ENCODE results near the gene RECQL5.

Gene RECQL5

GRCh38 chr17:75662511-75662910, 4.4 kb downstream of the RECQL5 start:
- Mint-ChIP-seq H3K9me3 (no peaks in the 10 kb centered on the region), H3K36me3 (ENCODE audit: low read depth) (peaks cover 10% of the 10 kb centered on the region), H3K27me3 (ENCODE audit: low read depth) (no peaks in the 10 kb centered on the region), H3K4me1 (peaks cover 5% of the 10 kb centered on the region), H3K4me3 (no peak overlapping the region), H3K27ac (no peak overlapping the region)
- no peak for TF ChIP-seq CTCF (IDR thresholded peaks at IDR 0.05; ENCODE audit: unreplicated experiment in 3 of 3)

GRCh38 chr17:75661531-75661930, 5.4 kb downstream of the RECQL5 start:
- Mint-ChIP-seq H3K27ac (no peak overlapping the region), H3K4me1 (peaks cover 5% of the 10 kb centered on the region)
- TF ChIP-seq CTCF (IDR thresholded peaks at IDR 0.05; ENCODE audit: unreplicated experiment in 3 of 3) = no peak

GRCh38 chr17:75658237-75658636, 8.7 kb downstream of the RECQL5 start:
- H3K9me3 Mint-ChIP-seq = no peaks in the 10 kb centered on the region
- no peaks in the 10 kb centered on the region for H3K27me3 Mint-ChIP-seq (ENCODE audit: low read depth)
- H3K36me3 Mint-ChIP-seq (ENCODE audit: low read depth) = peaks cover 20% of the 10 kb centered on the region
- H3K4me3 Mint-ChIP-seq = no peak overlapping the region
- H3K27ac Mint-ChIP-seq = no peak overlapping the region
- H3K4me1 Mint-ChIP-seq = no peaks in the 10 kb centered on the region
- TF ChIP-seq CTCF (IDR thresholded peaks at IDR 0.05; ENCODE audit: unreplicated experiment in 3 of 3) = no peak

More at GRCh38 chr17:75661531-75661930, 5.4 kb downstream of the RECQL5 start:
- Mint-ChIP-seq H3K27me3 (ENCODE audit: low read depth) (no peaks in the 10 kb centered on the region), H3K4me3 (no peak overlapping the region), H3K36me3 (ENCODE audit: low read depth) (peaks cover 17% of the 10 kb centered on the region), H3K9me3 (no peaks in the 10 kb centered on the region)

GRCh38 chr17:75654176-75654575, 12.8 kb downstream of the RECQL5 start:
- H3K27ac Mint-ChIP-seq = no peak overlapping the region
- no peaks in the 10 kb centered on the region for H3K9me3 Mint-ChIP-seq
- no peaks in the 10 kb centered on the region for H3K4me1 Mint-ChIP-seq

GRCh38 chr17:75652934-75653549, 13.9 kb downstream of the RECQL5 start:
- H3K36me3 Mint-ChIP-seq (ENCODE audit: low read depth) = peaks cover 41% of the 10 kb centered on the region
- H3K27ac Mint-ChIP-seq = peak overlapping the region in 1 of 3 experiments; percentile 43
- peak; percentile 66 to 83 (median 77) for TF ChIP-seq CTCF (IDR thresholded peaks at IDR 0.05; ENCODE audit: unreplicated experiment in 3 of 3)
- no peaks in the 10 kb centered on the region for H3K4me1 Mint-ChIP-seq
- no peak overlapping the region for H3K4me3 Mint-ChIP-seq
- no peaks in the 10 kb centered on the region for H3K27me3 Mint-ChIP-seq (ENCODE audit: low read depth)
- no peaks in the 10 kb centered on the region for H3K9me3 Mint-ChIP-seq

More at GRCh38 chr17:75654176-75654575, 12.8 kb downstream of the RECQL5 start:
- TF ChIP-seq CTCF (IDR thresholded peaks at IDR 0.05; ENCODE audit: unreplicated experiment in 3 of 3) = no peak
- H3K36me3 Mint-ChIP-seq (ENCODE audit: low read depth) = peaks cover 37% of the 10 kb centered on the region
- H3K4me3 Mint-ChIP-seq = no peak overlapping the region
- H3K27me3 Mint-ChIP-seq (ENCODE audit: low read depth) = no peaks in the 10 kb centered on the region

- TF ChIP-seq CTCF (IDR thresholded peaks at IDR 0.05; ENCODE audit: unreplicated experiment in 3 of 3) = no peak
- Mint-ChIP-seq H3K27ac (no peak overlapping the region), H3K27me3 (ENCODE audit: low read depth) (no peaks in the 10 kb centered on the region), H3K4me1 (no peaks in the 10 kb centered on the region), H3K36me3 (ENCODE audit: low read depth) (peaks cover 43% of the 10 kb centered on the region), H3K4me3 (no peak overlapping the region), H3K9me3 (no peaks in the 10 kb centered on the region)
Observed at GRCh38 chr17:75652341-75652740, 14.6 kb downstream of the RECQL5 start.

All from nephron (organoid).